GM12864 (cell line): Measurements from ENCODE around the gene KRT35.

Experiments
- DNase-seq: peaks from one replicate; pipeline ENCODE4 v3.0.0-alpha.2; 2011; ENCODE audit warnings: low read depth
- H3K4me3 ChIP-seq: 2 replicates; pipeline ENCODE4 v1.5.1; 2011; ENCODE audit warnings: mild to moderate bottlenecking, low read depth, low read length, control low read depth
- TF ChIP-seq, protein P1 (sequence below): IDR thresholded peaks from 2 replicates; pipeline ENCODE4 v1.5.1; 2011; ENCODE audit warnings: low read depth, mild to moderate bottlenecking, moderate library complexity, low read length, control low read depth, inconsistent platforms; ENCODE audit errors: missing control alignments

The KRT35 gene

DNA sequence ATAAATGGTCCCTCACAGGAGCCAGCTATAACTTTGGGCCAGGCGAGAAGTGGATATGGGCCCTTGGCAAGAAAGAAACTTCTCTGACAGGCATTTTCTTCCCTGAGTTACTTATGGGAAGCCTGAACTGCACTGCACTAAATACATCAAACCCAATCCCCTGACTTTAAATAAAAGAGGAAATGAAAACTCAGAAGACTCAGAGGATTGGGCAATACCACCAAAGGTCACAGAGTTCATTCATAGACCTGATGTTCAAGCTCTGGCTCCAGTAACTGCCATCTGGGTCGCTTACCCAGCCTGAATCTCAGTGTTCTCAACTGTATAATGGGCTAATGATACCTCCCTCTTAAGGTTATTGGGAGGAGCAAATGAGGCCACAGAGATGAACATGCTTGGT, 815 bp downstream of the KRT35 start:
- TF ChIP-seq, protein P1, sequence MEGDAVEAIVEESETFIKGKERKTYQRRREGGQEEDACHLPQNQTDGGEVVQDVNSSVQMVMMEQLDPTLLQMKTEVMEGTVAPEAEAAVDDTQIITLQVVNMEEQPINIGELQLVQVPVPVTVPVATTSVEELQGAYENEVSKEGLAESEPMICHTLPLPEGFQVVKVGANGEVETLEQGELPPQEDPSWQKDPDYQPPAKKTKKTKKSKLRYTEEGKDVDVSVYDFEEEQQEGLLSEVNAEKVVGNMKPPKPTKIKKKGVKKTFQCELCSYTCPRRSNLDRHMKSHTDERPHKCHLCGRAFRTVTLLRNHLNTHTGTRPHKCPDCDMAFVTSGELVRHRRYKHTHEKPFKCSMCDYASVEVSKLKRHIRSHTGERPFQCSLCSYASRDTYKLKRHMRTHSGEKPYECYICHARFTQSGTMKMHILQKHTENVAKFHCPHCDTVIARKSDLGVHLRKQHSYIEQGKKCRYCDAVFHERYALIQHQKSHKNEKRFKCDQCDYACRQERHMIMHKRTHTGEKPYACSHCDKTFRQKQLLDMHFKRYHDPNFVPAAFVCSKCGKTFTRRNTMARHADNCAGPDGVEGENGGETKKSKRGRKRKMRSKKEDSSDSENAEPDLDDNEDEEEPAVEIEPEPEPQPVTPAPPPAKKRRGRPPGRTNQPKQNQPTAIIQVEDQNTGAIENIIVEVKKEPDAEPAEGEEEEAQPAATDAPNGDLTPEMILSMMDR: no peak
- H3K4me3 ChIP-seq: no peak overlapping the region
- DNase-seq: no peak

DNA sequence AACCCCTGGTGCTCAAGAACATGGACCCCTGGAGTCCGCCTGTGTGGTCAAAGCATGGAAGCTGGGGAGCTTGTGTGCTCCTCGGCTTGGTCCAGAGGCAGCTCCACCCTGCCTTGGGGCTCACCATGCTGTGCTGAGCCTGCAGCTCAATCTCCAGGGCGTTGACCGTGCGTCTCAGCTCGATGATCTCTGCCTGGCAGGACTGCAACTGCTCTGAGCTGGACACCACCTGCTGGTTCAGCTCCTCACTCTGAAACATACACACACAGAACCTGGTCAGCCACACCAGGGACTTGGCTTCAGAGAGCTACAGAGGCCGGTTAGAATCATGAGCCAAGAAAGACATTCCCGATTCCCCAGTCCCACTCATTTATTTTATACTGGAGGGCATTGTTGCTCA, 2.7 kb downstream of the KRT35 start:
- no peak for DNase-seq
- H3K4me3 ChIP-seq: no peak overlapping the region
- TF ChIP-seq, protein P1: no peak

- no peak for DNase-seq
- no peak overlapping the region for H3K4me3 ChIP-seq
- TF ChIP-seq, protein P1: no peak
Measured at GRCh38 chr17:41476866-41477815, 3.8 kb downstream of the KRT35 start.

- TF ChIP-seq, protein P1: no peak
- H3K4me3 ChIP-seq: no peak overlapping the region
- no peak for DNase-seq
Measured at GRCh38 chr17:41475421-41475820, 5.5 kb downstream of the KRT35 start.

GRCh38 chr17:41474863-41475262, 6.1 kb downstream of the KRT35 start:
- no peak for DNase-seq
- H3K4me3 ChIP-seq: no peak overlapping the region
- TF ChIP-seq, protein P1: no peak

GRCh38 chr17:41468346-41468745, 12.6 kb downstream of the KRT35 start:
- no peak for DNase-seq
- no peak overlapping the region for H3K4me3 ChIP-seq
- TF ChIP-seq, protein P1: no peak

DNA sequence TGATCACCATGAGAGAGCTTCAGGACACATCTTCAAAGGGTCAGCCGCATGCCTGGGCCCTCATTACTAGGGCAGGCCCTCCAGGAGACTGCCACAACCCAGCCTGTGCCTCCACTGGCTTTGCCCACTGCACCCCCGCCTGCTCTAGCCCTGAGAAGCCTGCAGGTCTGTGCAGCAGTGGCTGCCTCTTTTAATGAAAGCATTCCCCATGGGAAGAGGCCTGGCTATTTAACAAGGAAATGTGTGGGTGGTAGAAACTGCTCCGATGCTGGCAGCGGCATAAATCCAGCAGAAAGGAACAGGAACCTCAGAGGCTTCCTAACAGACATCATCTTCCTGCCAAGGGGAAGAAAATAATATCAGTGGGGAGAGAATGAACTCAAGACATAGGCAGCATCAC, 13.4 kb downstream of the KRT35 start:
- no peak overlapping the region for H3K4me3 ChIP-seq
- TF ChIP-seq, protein P1: no peak
- DNase-seq: no peak
